ENCODE results near the gene PGGT1B. TPM values are rescaled to one million over a fixed set of nuclear protein-coding genes. Genes with fewer than 3 reads are reported as not detected.

Gene PGGT1B
- total and polyA plus RNA-seq, 2 of the 8 experiments (the other 6 are each of a cell fraction or from before 2014, with no cell fraction given), result 1.9 to 43.1 TPM

DNA sequence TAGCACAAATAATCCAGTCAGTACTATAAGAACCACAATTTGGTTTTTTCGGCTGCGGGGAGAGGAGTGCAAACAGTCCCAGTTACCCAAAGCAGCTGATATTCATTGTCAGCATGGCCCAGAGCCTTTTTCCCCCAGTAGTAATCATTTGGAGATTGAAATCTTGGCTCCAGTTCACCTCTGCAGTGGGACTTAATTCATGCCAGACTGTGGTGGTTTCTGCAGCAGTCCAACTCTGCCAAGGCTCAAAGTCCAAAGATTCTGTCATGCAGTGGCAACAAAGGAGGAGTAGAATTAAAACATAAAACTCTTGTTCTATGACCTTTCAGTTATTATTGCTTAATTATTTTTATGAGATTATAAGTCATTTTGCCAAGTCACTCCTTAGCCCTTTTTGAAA lies 68.0 kb downstream of the PGGT1B start:
- Histone ChIP-seq H4K20me1 (replicated peaks in 1 of 2; ENCODE audit: control insufficient read depth in 1 of 2, insufficient read depth in 2 of 2, low read length in 2 of 2) (no peaks in the 10 kb centered on the region), H3K79me2 (ENCODE audit: control insufficient read depth in 1 of 2, insufficient read depth in 2 of 2, low read length in 2 of 2) (no peaks in the 10 kb centered on the region), H3K36me3 (ENCODE audit: control insufficient read depth in 2 of 4, insufficient read depth in 4 of 4, low read length in 3 of 4) (no peaks in the 10 kb centered on the region), H3K4me2 (ENCODE audit: insufficient read depth in 1 of 2, low read depth in 2 of 2, low read length in 2 of 2) (no peak overlapping the region), H2AFZ (ENCODE audit: low read length) (no peak overlapping the region), H3K23me2 (ENCODE audit: low read depth, low read length) (no peaks in the 10 kb centered on the region), H3K4me1 (replicated peaks in 1 of 4; ENCODE audit: control insufficient read depth in 3 of 4, insufficient read depth in 4 of 4, low read length in 3 of 4) (peaks cover 0 to 3% (median 0%) of the 10 kb centered on the region in 4 experiments; a peak in 2 of 7 replicates), H4K91ac (replicated peaks; ENCODE audit: insufficient read length, low read length) (no peak overlapping the region), H2BK120ac (replicated peaks; ENCODE audit: low read depth, low read length) (no peak overlapping the region), H4K8ac (ENCODE audit: extremely low read depth, insufficient read depth, low read length) (no peak overlapping the region), H3K27ac (ENCODE audit: low read depth, low read length) (no peak overlapping the region), H3K79me1 (ENCODE audit: low read depth, low read length) (no peaks in the 10 kb centered on the region), H2BK5ac (ENCODE audit: low read depth, low read length) (no peak overlapping the region), H3K9me3 (ENCODE audit: insufficient read depth in 2 of 2, low read depth in 1 of 2, low read length in 1 of 2) (no peaks in the 10 kb centered on the region), H3K4ac (replicated peaks; ENCODE audit: insufficient read length, low read depth, low read length) (no peak overlapping the region), H2AK5ac (ENCODE audit: low read depth, low read length) (no peak overlapping the region), H3K18ac (ENCODE audit: extremely low read depth, low read length) (no peak overlapping the region), H3K14ac (ENCODE audit: insufficient read length) (no peak overlapping the region), H3K56ac (replicated peaks; ENCODE audit: insufficient read length, low read depth, low read length) (no peak overlapping the region), H2BK12ac (ENCODE audit: low read depth, low read length) (no peak overlapping the region), H3K23ac (ENCODE audit: insufficient read length) (no peak overlapping the region), H3K4me3 (ENCODE audit: extremely low read depth in 1 of 4, insufficient read depth in 2 of 4, low read depth in 3 of 4, low read length in 4 of 4) (no peak overlapping the region), H3K9ac (replicated peaks in 1 of 4; ENCODE audit: extremely low read depth in 1 of 4, low read depth in 3 of 4, low read length in 3 of 4) (no peak overlapping the region), H3K27me3 (replicated peaks in 1 of 4; ENCODE audit: control insufficient read depth in 3 of 4, extremely low read depth in 1 of 4, insufficient read depth in 3 of 4, low read length in 3 of 4) (no peaks in the 10 kb centered on the region), H2BK20ac (ENCODE audit: low read length) (no peak overlapping the region), H4K5ac (ENCODE audit: insufficient read length, low read depth, low read length) (no peak overlapping the region), H2BK15ac (ENCODE audit: low read length) (no peak overlapping the region)
- DNase-seq (ENCODE audit: low read depth in 1 of 2, low spot score in 2 of 2) (no peak), FAIRE-seq (no peak)
- CTCF ChIA-PET (ENCODE audit: partially characterized antibody), result interaction anchor here (0.6 to 1.6 kb wide), 2 partner anchors 8 to 97 kb away, joined by 3 to 6 read pairs; no protein-coding TSS in a partner anchor
- 97% methylated on average over 2 of the region's 2 CpGs; no CpG with 5 or more reads in 1 of the 2 experiments for WGBS, 2 experiments (ENCODE audit: extremely low coverage in 1 of 2, insufficient coverage in 1 of 2, insufficient read length in 1 of 2, insufficient replicate concordance in 2 of 2, low coverage in 1 of 2, low lambda C conversion rate in 2 of 2, missing lambda C conversion rate in 1 of 2)
- POLR2A ChIA-PET (ENCODE audit: partially characterized antibody), result no interaction called here
- TF ChIP-seq KDM1A (IDR thresholded peaks at IDR 0.05; ENCODE audit: borderline replicate concordance, low read length) (no peak), FOSL1 (IDR thresholded peaks at IDR 0.05; ENCODE audit: insufficient read depth, low read depth, low read length) (no peak), ATF3 (IDR thresholded peaks at IDR 0.05; ENCODE audit: insufficient read depth, low read depth, low read length) (no peak), MAFK (IDR thresholded peaks at IDR 0.05; ENCODE audit: low read depth, low read length) (no peak), CBX8 (IDR thresholded peaks at IDR 0.05; ENCODE audit: borderline replicate concordance, low read depth, low read length) (no peak), TEAD4 (IDR thresholded peaks at IDR 0.05; ENCODE audit: low read depth, low read length) (no peak), SAP30 (IDR thresholded peaks at IDR 0.05; ENCODE audit: insufficient read depth, insufficient replicate concordance, low read length) (no peak), SRF (IDR thresholded peaks at IDR 0.05; ENCODE audit: low read depth, low read length) (no peak)

All from H1 (cell line).